Fibroblast of lung (primary cell): Measurements from ENCODE around the gene FANK1. TPM values are rescaled to one million over a fixed set of nuclear protein-coding genes. Genes with fewer than 3 reads are reported as not detected.

Experiments
- DNase-seq, 2 donors: peaks; one replicate each; pipeline versions ENCODE4 v3.0.0 to v3.0.0-alpha.2; 2010; ENCODE audit warnings: low read depth in 2 of 2
- H2AFZ ChIP-seq: 2 replicates; pipeline ENCODE4 v1.5.1; 2012; ENCODE audit warnings: low read length, control low read depth, inconsistent platforms
- H3K27ac ChIP-seq: 2 replicates; pipeline ENCODE4 v1.5.1; 2011; ENCODE audit warnings: low read length, control low read depth; ENCODE audit not compliant: insufficient read depth
- H3K27me3 ChIP-seq: 2 replicates; pipeline ENCODE4 v1.5.1; 2011; ENCODE audit warnings: mild to moderate bottlenecking, low read length; ENCODE audit not compliant: control insufficient read depth, insufficient read depth
- H3K36me3 ChIP-seq: 2 replicates; pipeline ENCODE4 v1.5.1; 2011; ENCODE audit warnings: low read length; ENCODE audit not compliant: control insufficient read depth, insufficient read depth
- H3K4me1 ChIP-seq: 2 replicates; pipeline ENCODE4 v1.5.1; 2011; ENCODE audit warnings: low read length; ENCODE audit not compliant: control insufficient read depth, insufficient read depth; ENCODE audit errors: extremely low read depth
- H3K4me2 ChIP-seq: 2 replicates; pipeline ENCODE4 v1.5.1; 2011; ENCODE audit warnings: low read length, control low read depth; ENCODE audit not compliant: insufficient read depth; ENCODE audit errors: extremely low read depth
- H3K4me3 ChIP-seq, 4 experiments: fragments of 200-600 bp in 1 of 4; sonication (generic) in 1 of 4; replicated peaks in 1 of 4; 2 replicates each; pipeline ENCODE4 v1.5.1; 2011 to 2016; ENCODE audit warnings: low read length in 4 of 4, low read depth in 3 of 4, mild to moderate bottlenecking in 3 of 4, control low read depth in 2 of 4, inconsistent platforms in 1 of 4, mixed read lengths in 1 of 4; ENCODE audit not compliant: insufficient read depth in 1 of 4; ENCODE audit errors: control extremely low read depth in 1 of 4
- H3K79me2 ChIP-seq: 2 replicates; pipeline ENCODE4 v1.5.1; 2012; ENCODE audit warnings: mild to moderate bottlenecking, low read length, inconsistent platforms; ENCODE audit not compliant: control insufficient read depth, insufficient read depth
- H3K9ac ChIP-seq: 2 replicates; pipeline ENCODE4 v1.5.1; 2011; ENCODE audit warnings: mild to moderate bottlenecking, low read length, control low read depth; ENCODE audit not compliant: insufficient read depth
- H3K9me3 ChIP-seq: 2 replicates; pipeline ENCODE4 v1.5.1; 2012; ENCODE audit warnings: low read depth, low read length; ENCODE audit not compliant: control insufficient read depth, insufficient read depth
- H4K20me1 ChIP-seq: 2 replicates; pipeline ENCODE4 v1.5.1; 2011; ENCODE audit warnings: low read length; ENCODE audit not compliant: control insufficient read depth, insufficient read depth; ENCODE audit errors: extremely low read depth
- EZH2 ChIP-seq: IDR thresholded peaks from 2 replicates; pipeline ENCODE4 v1.5.1; 2012; ENCODE audit warnings: low read length, control low read depth, mild to moderate bottlenecking; ENCODE audit errors: missing control alignments
- polyA plus RNA-seq, 2 donors: library from polyadenylated mRNA; depleted of rRNA in 1 of 2; stranded (reverse) in 1 of 2; unstranded in 1 of 2; fragments of >200 nt; gene quantifications; 2 replicates each; pipeline ENCODE4 v1.2.1, GENCODE V29; 2011 to 2012; ENCODE audit warnings: missing spikeins in 1 of 2
- total RNA-seq: library from RNA; depleted of rRNA; stranded (reverse); fragments of >200 nt; gene quantifications from 2 replicates; pipeline ENCODE4 v1.2.1, GENCODE V29; 2014
- TF ChIP-seq, protein P1 (sequence below), 2 donors: IDR thresholded peaks in 1 of 2; conservative IDR thresholded peaks in 1 of 2; 1 replicate in 1 of 2; 2 replicates in 1 of 2; pipeline ENCODE4 v1.5.1; 2011 to 2012; ENCODE audit warnings: low read length in 2 of 2, control low read depth in 1 of 2, inconsistent platforms in 1 of 2, low read depth in 1 of 2, mild to moderate bottlenecking in 1 of 2

Gene FANK1
- total and polyA plus RNA-seq, 2 donors (not counting 1 experiment from before 2014, with no cell fraction given), result 0.83 to 4.4 TPM

DNA sequence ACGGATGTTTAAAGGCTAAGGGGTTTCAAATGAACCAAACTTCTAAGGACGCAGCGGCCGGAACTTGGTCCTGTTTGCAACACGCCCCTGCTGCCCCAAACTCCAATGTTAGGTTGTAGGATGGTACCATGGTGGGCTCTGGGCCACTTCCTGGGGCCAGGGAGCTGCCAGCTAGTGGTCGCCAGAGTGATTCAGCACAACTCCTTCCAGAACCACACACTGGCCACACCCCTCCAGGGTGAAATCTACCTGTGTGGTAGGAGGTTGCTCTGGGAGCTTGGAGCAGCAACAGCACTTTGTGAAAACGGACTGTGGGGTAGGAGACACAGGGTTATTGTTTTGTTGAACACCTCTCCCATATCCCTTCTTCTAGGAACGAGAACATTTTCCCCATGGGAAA, 161.1 kb downstream of the FANK1 start:
- H3K79me2 ChIP-seq, result no peaks in the 10 kb centered on the region
- H3K36me3 ChIP-seq, result no peaks in the 10 kb centered on the region
- H4K20me1 ChIP-seq, result no peaks in the 10 kb centered on the region
- no peaks in the 10 kb centered on the region for H3K9me3 ChIP-seq
- H3K4me2 ChIP-seq, result no peak overlapping the region
- H3K9ac ChIP-seq, result no peak overlapping the region
- H3K27me3 ChIP-seq, result no peaks in the 10 kb centered on the region
- no peak for DNase-seq
- TF ChIP-seq, protein P1, sequence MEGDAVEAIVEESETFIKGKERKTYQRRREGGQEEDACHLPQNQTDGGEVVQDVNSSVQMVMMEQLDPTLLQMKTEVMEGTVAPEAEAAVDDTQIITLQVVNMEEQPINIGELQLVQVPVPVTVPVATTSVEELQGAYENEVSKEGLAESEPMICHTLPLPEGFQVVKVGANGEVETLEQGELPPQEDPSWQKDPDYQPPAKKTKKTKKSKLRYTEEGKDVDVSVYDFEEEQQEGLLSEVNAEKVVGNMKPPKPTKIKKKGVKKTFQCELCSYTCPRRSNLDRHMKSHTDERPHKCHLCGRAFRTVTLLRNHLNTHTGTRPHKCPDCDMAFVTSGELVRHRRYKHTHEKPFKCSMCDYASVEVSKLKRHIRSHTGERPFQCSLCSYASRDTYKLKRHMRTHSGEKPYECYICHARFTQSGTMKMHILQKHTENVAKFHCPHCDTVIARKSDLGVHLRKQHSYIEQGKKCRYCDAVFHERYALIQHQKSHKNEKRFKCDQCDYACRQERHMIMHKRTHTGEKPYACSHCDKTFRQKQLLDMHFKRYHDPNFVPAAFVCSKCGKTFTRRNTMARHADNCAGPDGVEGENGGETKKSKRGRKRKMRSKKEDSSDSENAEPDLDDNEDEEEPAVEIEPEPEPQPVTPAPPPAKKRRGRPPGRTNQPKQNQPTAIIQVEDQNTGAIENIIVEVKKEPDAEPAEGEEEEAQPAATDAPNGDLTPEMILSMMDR (conservative IDR thresholded peaks at IDR 0.05 in 1 of 2, IDR thresholded peaks at IDR 0.05 in 1 of 2; ENCODE audit: low read depth in 1 of 2, low read length in 2 of 2), result no peak
- TF ChIP-seq EZH2, result no peak
- no peak overlapping the region for H2AFZ ChIP-seq
- no peak overlapping the region for H3K4me3 ChIP-seq
- peaks cover 19% of the 10 kb centered on the region for H3K4me1 ChIP-seq
- H3K27ac ChIP-seq, result no peak overlapping the region

DNA sequence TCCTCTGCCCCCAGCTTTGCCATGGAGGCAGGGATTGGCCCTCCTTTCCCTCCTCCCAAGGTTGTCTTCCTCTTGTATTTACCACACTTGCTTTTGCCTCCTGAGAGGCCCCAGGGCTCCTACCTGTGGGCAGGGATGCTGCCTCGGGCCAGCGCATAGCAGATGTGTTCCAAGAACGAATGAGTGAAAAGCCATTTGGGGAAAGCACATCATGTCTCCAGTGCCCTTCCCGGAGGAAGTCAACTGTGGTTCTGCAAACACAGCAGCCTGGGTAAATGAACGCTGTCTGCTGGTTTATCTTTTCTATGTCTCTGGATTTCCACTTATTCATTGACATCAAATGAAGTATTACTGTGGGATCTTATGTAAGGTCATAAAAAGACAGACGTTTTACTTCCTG, 161.7 kb downstream of the FANK1 start:
- no peaks in the 10 kb centered on the region for H3K9me3 ChIP-seq
- TF ChIP-seq EZH2, result no peak
- TF ChIP-seq, protein P1 (conservative IDR thresholded peaks at IDR 0.05 in 1 of 2, IDR thresholded peaks at IDR 0.05 in 1 of 2; ENCODE audit: low read depth in 1 of 2, low read length in 2 of 2), result no peak
- H4K20me1 ChIP-seq, result no peaks in the 10 kb centered on the region
- H3K27ac ChIP-seq, result no peak overlapping the region
- H3K4me2 ChIP-seq, result no peak overlapping the region
- DNase-seq, result no peak
- H3K4me1 ChIP-seq, result peaks cover 24% of the 10 kb centered on the region
- no peaks in the 10 kb centered on the region for H3K36me3 ChIP-seq
- no peaks in the 10 kb centered on the region for H3K79me2 ChIP-seq
- H3K4me3 ChIP-seq, result no peak overlapping the region
- no peak overlapping the region for H2AFZ ChIP-seq
- no peaks in the 10 kb centered on the region for H3K27me3 ChIP-seq
- H3K9ac ChIP-seq, result no peak overlapping the region

DNA sequence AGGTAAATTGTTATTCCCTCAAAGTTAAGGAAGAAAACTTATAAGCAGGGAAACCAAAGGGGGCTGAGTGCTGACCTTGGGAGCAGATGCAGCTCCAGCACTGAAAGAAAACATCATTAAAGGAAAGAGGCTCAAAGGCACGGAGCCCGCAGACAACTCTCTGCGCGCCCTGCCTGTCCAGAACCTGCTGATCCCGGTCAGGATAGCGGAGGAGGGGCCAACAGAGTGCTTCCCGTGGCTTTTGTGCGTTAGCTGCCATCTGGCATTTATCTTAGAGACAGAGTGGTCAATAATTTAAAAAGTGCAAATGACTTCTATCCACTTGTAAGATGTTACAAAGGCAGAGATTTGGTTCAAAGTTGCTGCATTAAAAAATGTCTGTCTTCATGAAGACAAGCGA, 162.1 kb downstream of the FANK1 start:
- Histone ChIP-seq H3K4me2 (no peak overlapping the region), H3K9me3 (no peaks in the 10 kb centered on the region), H4K20me1 (no peaks in the 10 kb centered on the region), H3K27ac (no peak overlapping the region), H3K27me3 (no peaks in the 10 kb centered on the region), H3K4me1 (peaks cover 29% of the 10 kb centered on the region), H3K79me2 (no peaks in the 10 kb centered on the region), H3K4me3 (no peak overlapping the region), H3K9ac (no peak overlapping the region), H3K36me3 (no peaks in the 10 kb centered on the region), H2AFZ (no peak overlapping the region)
- TF ChIP-seq, protein P1 (conservative IDR thresholded peaks at IDR 0.05 in 1 of 2, IDR thresholded peaks at IDR 0.05 in 1 of 2; ENCODE audit: low read depth in 1 of 2, low read length in 2 of 2), result no peak
- TF ChIP-seq EZH2, result no peak
- no peak for DNase-seq

Other genes with a start within 250 kb of the FANK1 start
- gene TEX36, start 213.4 kb upstream of the FANK1 start, total RNA-seq, result not detected in 2 replicates
- 0.32 TPM in 1 of 2 replicates, not detected in the other for gene TEX36, start 213.4 kb upstream of the FANK1 start, polyA plus RNA-seq
- 21.6 and 25.3 TPM in 2 replicates for gene EDRF1, start 176.9 kb upstream of the FANK1 start, total RNA-seq
- 17.3 and 19.9 TPM in 2 replicates for gene EDRF1, start 176.9 kb upstream of the FANK1 start, polyA plus RNA-seq
- gene MMP21, start 120.7 kb upstream of the FANK1 start, total RNA-seq, result 0.17 and 0.26 TPM in 2 replicates
- 0.05 TPM in 1 of 2 replicates, not detected in the other for gene MMP21, start 120.7 kb upstream of the FANK1 start, polyA plus RNA-seq
- gene UROS, start 73.3 kb upstream of the FANK1 start, total RNA-seq, result 60.4 and 75.0 TPM in 2 replicates
- 54.4 and 63.9 TPM in 2 replicates for gene UROS, start 73.3 kb upstream of the FANK1 start, polyA plus RNA-seq
- 31.3 and 32.0 TPM in 2 replicates for gene BCCIP, start 73.0 kb upstream of the FANK1 start, total RNA-seq
- 72.2 and 88.9 TPM in 2 replicates for gene BCCIP, start 73.0 kb upstream of the FANK1 start, polyA plus RNA-seq
- gene DHX32, start 15.3 kb upstream of the FANK1 start, total RNA-seq, result 33.7 and 36.0 TPM in 2 replicates
- 29.0 and 31.1 TPM in 2 replicates for gene DHX32, start 15.3 kb upstream of the FANK1 start, polyA plus RNA-seq